ENCODE data around the gene UBE2L6.

- no peak for TF ChIP-seq EP300 (conservative IDR thresholded peaks at IDR 0.05; ENCODE audit: poor library complexity, severe bottlenecking)
- TF ChIP-seq, protein P1, sequence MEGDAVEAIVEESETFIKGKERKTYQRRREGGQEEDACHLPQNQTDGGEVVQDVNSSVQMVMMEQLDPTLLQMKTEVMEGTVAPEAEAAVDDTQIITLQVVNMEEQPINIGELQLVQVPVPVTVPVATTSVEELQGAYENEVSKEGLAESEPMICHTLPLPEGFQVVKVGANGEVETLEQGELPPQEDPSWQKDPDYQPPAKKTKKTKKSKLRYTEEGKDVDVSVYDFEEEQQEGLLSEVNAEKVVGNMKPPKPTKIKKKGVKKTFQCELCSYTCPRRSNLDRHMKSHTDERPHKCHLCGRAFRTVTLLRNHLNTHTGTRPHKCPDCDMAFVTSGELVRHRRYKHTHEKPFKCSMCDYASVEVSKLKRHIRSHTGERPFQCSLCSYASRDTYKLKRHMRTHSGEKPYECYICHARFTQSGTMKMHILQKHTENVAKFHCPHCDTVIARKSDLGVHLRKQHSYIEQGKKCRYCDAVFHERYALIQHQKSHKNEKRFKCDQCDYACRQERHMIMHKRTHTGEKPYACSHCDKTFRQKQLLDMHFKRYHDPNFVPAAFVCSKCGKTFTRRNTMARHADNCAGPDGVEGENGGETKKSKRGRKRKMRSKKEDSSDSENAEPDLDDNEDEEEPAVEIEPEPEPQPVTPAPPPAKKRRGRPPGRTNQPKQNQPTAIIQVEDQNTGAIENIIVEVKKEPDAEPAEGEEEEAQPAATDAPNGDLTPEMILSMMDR (IDR thresholded peaks at IDR 0.05; ENCODE audit: poor library complexity, severe bottlenecking) = no peak
- no peak for TF ChIP-seq TAF1 (IDR thresholded peaks at IDR 0.05; ENCODE audit: low read depth)
- TF ChIP-seq RAD21 (conservative IDR thresholded peaks at IDR 0.05) = no peak
- no peak for TF ChIP-seq POLR2AphosphoS5 (IDR thresholded peaks at IDR 0.05)
- no peak for TF ChIP-seq MXI1 (conservative IDR thresholded peaks at IDR 0.05; ENCODE audit: poor library complexity, severe bottlenecking)
- TF ChIP-seq EZH2 (IDR thresholded peaks at IDR 0.05; ENCODE audit: borderline replicate concordance, insufficient read depth, low read length, poor library complexity, severe bottlenecking) = no peak
- TF ChIP-seq SMC3 (conservative IDR thresholded peaks at IDR 0.05; ENCODE audit: poor library complexity) = no peak
Measured at GRCh38 chr11:57588046-57588710, 20.7 kb upstream of the UBE2L6 start.

All from neural cell (in vitro differentiated cells).